ENCODE data around the gene PCDHB16.
"Not testable (repeated sequence)": the region's sequence is repeated elsewhere in the genome, so short reads cannot be mapped to it uniquely, and the experiment has no call there.

Gene PCDHB16

DNA sequence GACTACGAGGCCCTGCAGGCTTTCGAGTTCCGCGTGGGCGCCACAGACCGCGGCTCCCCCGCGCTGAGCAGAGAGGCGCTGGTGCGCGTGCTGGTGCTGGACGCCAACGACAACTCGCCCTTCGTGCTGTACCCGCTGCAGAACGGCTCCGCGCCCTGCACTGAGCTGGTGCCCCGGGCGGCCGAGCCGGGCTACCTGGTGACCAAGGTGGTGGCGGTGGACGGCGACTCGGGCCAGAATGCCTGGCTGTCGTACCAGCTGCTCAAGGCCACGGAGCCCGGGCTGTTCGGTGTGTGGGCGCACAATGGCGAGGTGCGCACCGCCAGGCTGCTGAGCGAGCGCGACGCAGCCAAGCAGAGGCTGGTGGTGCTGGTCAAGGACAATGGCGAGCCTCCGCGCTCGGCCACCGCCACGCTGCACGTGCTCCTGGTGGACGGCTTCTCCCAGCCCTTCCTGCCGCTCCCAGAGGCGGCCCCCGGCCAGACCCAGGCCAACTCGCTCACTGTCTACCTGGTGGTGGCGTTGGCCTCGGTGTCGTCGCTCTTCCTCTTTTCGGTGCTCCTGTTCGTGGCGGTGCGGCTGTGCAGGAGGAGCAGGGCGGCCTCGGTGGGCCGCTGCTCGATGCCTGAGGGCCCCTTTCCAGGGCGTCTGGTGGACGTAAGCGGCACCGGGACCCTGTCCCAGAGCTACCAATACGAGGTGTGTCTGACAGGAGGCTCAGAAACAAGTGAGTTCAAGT lies 2.1 kb downstream of the PCDHB16 start:
- DNase-seq = not testable (repeated sequence)

DNA sequence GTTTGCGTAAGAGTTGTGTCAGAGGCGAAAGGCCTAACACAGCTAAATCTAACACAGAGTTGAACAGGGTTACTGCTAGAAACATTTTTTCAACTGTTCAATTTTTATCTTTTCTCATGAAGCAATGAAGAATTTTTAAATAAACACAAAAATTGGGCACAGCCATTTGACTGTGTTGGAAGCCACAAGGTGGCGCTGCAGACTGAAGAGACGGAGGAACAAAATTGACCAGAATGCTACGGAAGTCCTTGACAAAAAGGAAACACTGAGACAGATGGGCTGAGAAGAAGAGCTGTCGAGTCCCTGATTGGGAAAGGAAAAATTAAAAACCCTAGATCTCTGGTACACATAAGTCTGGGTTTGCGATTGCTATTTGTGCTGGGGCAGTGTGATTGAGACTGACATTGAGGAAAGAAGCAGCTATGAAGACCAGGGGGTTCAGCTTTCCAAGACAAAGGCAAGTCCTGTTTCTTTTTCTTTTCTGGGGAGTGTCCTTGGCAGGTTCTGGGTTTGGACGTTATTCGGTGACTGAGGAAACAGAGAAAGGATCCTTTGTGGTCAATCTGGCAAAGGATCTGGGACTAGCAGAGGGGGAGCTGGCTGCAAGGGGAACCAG lies 4.8 kb downstream of the PCDHB16 start, which contains the start of gene PCDHB9:
Gene PCDHB9, plus strand, starts transcription at position 265 of the 616 bp plus-strand sequence. Its CDS starts 158 bp downstream, at position 423.
- DNase-seq = peak; percentile 25

DNA sequence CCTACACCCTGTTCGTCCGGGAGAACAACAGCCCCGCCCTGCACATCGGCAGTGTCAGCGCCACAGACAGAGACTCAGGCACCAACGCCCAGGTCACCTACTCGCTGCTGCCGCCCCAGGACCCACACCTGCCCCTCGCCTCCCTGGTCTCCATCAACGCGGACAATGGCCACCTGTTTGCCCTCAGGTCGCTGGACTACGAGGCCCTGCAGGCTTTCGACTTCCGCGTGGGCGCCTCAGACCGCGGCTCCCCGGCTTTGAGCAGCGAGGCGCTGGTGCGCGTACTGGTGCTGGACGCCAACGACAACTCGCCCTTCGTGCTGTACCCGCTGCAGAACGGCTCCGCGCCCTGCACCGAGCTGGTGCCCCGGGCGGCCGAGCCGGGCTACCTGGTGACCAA lies 6.5 kb downstream of the PCDHB16 start:
- DNase-seq = not testable (repeated sequence)

DNA sequence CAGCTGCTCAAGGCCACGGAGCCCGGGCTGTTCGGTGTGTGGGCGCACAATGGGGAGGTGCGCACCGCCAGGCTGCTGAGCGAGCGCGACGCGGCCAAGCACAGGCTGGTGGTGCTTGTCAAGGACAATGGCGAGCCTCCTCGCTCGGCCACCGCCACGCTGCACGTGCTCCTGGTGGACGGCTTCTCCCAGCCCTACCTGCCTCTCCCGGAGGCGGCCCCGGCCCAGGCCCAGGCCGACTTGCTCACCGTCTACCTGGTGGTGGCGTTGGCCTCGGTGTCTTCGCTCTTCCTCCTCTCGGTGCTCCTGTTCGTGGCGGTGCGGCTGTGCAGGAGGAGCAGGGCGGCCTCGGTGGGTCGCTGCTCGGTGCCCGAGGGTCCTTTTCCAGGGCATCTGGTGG lies 6.9 kb downstream of the PCDHB16 start:
- not testable (repeated sequence) for DNase-seq

DNA sequence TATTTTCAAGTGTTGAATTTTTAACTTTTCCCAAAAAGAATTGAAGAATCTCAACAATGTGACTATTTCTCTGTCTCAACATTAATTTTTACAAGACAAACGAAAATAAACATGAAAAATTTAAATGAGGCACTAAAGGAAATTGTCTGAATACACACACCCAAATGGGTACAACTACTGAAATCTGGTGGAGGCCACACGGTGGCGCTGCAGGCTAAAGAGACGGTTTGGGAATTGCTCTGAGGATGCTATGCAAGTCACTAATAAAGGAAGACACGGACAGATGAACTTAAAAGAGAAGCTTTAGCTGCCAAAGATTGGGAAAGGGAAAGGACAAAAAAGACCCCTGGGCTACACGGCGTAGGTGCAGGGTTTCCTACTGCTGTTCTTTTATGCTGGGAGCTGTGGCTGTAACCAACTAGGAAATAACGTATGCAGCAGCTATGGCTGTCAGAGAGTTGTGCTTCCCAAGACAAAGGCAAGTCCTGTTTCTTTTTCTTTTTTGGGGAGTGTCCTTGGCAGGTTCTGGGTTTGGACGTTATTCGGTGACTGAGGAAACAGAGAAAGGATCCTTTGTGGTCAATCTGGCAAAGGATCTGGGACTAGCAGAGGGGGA lies 10.0 kb downstream of the PCDHB16 start, which contains the start of gene PCDHB10:
Gene PCDHB10, plus strand, starts transcription at position 244 of the 616 bp plus-strand sequence. Its CDS starts 200 bp downstream, at position 444.
- peak; percentile 34 for DNase-seq

DNA sequence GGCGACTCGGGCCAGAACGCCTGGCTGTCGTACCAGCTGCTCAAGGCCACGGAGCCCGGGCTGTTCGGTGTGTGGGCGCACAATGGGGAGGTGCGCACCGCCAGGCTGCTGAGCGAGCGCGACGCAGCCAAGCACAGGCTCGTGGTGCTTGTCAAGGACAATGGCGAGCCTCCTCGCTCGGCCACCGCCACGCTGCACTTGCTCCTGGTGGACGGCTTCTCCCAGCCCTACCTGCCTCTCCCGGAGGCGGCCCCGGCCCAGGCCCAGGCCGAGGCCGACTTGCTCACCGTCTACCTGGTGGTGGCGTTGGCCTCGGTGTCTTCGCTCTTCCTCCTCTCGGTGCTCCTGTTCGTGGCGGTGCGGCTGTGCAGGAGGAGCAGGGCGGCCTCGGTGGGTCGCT lies 12.1 kb downstream of the PCDHB16 start:
- not testable (repeated sequence) for DNase-seq

DNA sequence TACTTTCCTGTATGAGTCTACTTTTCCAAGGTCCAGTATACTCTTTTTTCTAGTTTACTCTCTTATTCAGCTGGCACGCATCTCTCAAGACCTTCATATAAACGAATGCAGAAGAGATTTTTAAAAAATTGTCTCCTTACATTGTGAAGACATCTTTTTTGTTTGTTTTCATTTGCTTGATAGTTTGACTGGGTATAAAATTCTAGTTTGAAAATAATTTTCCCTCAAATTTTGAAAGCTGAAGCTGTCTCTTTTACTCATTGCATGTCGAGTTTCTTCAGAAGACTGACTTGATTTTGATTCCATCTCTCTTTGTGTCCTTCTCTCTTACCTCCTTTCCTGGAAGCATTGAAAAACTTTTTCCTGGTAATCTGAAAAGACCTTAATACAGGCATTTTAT lies 14.2 kb downstream of the PCDHB16 start:
- no peak for DNase-seq

DNA sequence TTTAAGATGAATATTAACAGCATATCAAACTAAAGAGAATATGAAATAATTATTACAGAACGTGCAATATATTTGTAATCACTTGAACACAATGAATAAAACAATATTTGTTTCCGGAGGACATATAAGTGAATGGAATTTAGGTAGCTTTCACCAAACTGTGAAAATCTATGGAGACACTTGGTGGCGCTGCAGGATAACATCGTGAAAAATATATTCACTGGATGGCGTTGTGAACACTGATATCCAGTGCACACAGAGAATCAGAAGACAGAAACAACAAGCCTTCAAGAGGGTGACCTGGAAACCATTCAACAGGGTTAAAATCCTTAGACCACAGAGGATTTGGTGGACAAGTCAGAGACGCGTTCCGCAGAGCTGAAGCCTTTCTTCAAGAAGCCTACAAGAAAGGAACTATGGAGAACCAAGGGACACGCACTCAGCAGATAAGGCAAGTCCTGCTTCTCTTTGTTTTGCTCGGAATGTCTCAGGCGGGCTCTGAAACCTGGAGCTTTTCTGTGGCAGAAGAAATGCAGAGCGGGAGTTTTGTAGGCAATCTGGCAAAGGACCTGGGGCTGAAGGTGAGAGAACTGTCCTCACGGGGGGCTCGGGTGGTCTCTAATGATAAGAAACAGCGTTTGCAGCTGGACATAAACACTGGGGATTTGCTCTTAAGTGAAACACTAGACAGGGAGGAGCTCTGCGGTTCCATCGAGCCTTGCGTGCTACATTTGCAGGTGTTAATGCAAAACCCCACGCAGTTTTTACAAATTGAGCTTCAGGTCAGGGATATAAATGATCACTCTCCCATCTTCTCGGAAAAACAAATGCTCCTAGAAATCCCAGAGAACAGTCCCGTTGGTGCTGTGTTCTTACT lies 17.4 kb downstream of the PCDHB16 start, which contains the start of gene PCDHB11:
Gene PCDHB11, plus strand, starts transcription at position 269 of the 877 bp plus-strand sequence. Its CDS starts 148 bp downstream, at position 417.
- DNase-seq = peak; percentile 19

DNA sequence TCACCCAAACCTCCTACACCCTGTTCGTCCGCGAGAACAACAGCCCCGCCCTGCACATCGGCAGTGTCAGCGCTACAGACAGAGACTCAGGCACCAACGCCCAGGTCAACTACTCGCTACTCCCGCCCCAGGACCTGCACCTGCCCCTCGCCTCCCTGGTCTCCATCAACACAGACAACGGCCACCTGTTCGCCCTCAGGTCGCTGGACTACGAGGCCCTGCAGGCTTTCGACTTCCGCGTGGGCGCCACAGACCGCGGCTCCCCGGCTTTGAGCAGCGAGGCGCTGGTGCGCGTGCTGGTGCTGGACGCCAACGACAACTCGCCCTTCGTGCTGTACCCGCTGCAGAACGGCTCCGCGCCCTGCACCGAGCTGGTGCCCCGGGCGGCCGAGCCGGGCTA lies 18.9 kb downstream of the PCDHB16 start:
- not testable (repeated sequence) for DNase-seq

DNA sequence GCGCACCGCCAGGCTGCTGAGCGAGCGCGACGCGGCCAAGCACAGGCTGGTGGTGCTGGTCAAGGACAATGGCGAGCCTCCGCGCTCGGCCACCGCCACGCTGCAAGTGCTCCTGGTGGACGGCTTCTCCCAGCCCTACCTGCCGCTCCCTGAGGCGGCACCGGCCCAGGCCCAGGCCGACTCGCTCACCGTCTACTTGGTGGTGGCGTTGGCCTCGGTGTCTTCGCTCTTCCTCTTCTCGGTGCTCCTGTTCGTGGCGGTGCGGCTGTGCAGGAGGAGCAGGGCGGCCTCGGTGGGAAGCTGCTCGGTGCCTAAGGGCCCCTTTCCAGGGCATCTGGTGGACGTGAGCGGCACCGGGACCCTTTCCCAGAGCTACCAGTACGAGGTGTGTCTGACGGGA lies 19.5 kb downstream of the PCDHB16 start:
- not testable (repeated sequence) for DNase-seq

DNA sequence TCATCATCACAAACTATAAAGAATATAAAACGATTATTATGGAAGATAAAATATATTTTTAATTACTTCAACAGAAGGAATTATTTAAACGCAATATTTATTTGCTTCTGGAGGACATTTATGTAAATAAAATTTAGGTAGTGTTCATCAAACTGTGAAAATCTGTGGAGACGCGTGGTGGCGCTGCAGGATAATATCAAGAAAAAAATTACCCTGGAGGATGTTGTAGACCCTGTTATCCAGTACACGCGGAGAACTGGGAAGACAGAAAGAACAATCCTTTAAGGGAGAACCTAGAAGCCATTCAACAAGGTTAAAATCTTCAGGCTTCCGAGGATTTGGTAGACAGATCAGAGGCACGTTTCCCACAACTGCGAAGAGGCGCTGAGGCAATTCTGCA lies 26.3 kb downstream of the PCDHB16 start, which contains the start of gene PCDHB12:
Gene PCDHB12, plus strand, starts transcription at position 242 of the 400 bp plus-strand sequence. CDS start 189 bp downstream, outside the sequence.
- DNase-seq = no peak

DNA sequence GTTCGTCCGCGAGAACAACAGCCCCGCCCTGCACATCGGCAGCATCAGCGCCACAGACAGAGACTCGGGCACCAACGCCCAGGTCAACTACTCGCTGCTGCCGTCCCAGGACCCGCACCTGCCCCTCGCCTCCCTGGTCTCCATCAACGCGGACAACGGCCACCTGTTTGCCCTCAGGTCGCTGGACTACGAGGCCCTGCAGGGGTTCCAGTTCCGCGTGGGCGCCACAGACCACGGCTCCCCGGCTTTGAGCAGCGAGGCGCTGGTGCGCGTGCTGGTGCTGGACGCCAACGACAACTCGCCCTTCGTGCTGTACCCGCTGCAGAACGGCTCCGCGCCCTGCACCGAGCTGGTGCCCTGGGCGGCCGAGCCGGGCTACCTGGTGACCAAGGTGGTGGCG lies 28.1 kb downstream of the PCDHB16 start:
- DNase-seq = not testable (repeated sequence)

DNA sequence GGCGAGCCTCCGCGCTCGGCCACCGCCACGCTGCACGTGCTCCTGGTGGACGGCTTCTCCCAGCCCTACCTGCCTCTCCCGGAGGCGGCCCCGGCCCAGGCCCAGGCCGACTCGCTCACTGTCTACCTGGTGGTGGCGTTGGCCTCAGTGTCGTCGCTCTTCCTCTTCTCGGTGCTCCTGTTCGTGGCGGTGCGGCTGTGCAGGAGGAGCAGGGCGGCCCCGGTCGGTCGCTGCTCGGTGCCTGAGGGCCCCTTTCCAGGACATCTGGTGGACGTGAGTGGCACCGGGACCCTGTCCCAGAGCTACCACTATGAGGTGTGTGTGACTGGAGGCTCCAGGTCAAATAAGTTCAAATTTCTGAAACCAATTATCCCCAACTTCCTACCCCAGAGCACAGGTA lies 28.7 kb downstream of the PCDHB16 start:
- DNase-seq = not testable (repeated sequence)

DNA sequence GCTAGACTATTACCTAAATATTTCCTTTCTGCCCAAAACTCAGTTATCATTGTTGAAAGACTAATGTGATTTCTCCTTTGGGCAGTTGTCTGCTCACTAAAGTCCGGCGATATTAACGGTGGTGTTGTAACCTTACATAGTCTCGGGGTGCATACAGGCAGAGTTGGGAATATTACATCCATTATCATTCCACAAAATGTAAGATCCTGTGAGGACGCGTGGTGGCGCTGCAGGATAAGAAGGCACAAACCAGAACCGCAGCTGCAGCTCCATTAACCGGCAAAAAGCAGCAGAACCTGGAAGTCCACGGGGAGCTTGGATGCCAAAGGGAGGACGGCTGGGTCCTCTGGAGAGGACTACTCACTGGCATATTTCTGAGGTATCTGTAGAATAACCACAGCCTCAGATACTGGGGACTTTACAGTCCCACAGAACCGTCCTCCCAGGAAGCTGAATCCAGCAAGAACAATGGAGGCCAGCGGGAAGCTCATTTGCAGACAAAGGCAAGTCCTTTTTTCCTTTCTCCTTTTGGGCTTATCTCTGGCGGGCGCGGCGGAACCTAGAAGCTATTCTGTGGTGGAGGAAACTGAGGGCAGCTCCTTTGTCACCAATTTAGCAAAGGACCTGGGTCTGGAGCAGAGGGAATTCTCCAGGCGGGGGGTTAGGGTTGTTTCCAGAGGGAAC lies 31.6 kb downstream of the PCDHB16 start, which contains the start of gene PCDHB13:
Gene PCDHB13, plus strand, starts transcription at position 264 of the 684 bp plus-strand sequence. Its CDS starts 205 bp downstream, at position 469.
- peak; percentile 15 for DNase-seq

DNA sequence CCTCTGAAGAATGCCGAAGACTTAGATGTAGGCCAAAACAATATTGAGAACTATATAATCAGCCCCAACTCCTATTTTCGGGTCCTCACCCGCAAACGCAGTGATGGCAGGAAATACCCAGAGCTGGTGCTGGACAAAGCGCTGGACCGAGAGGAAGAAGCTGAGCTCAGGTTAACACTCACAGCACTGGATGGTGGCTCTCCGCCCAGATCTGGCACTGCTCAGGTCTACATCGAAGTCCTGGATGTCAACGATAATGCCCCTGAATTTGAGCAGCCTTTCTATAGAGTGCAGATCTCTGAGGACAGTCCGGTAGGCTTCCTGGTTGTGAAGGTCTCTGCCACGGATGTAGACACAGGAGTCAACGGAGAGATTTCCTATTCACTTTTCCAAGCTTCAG lies 32.4 kb downstream of the PCDHB16 start:
- not testable (repeated sequence) for DNase-seq

DNA sequence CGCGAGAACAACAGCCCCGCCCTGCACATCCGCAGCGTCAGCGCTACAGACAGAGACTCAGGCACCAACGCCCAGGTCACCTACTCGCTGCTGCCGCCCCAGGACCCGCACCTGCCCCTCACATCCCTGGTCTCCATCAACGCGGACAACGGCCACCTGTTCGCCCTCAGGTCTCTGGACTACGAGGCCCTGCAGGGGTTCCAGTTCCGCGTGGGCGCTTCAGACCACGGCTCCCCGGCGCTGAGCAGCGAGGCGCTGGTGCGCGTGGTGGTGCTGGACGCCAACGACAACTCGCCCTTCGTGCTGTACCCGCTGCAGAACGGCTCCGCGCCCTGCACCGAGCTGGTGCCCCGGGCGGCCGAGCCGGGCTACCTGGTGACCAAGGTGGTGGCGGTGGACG lies 33.3 kb downstream of the PCDHB16 start:
- not testable (repeated sequence) for DNase-seq

DNA sequence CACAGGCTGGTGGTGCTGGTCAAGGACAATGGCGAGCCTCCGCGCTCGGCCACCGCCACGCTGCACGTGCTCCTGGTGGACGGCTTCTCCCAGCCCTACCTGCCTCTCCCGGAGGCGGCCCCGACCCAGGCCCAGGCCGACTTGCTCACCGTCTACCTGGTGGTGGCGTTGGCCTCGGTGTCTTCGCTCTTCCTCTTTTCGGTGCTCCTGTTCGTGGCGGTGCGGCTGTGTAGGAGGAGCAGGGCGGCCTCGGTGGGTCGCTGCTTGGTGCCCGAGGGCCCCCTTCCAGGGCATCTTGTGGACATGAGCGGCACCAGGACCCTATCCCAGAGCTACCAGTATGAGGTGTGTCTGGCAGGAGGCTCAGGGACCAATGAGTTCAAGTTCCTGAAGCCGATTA lies 33.8 kb downstream of the PCDHB16 start:
- not testable (repeated sequence) for DNase-seq

DNA sequence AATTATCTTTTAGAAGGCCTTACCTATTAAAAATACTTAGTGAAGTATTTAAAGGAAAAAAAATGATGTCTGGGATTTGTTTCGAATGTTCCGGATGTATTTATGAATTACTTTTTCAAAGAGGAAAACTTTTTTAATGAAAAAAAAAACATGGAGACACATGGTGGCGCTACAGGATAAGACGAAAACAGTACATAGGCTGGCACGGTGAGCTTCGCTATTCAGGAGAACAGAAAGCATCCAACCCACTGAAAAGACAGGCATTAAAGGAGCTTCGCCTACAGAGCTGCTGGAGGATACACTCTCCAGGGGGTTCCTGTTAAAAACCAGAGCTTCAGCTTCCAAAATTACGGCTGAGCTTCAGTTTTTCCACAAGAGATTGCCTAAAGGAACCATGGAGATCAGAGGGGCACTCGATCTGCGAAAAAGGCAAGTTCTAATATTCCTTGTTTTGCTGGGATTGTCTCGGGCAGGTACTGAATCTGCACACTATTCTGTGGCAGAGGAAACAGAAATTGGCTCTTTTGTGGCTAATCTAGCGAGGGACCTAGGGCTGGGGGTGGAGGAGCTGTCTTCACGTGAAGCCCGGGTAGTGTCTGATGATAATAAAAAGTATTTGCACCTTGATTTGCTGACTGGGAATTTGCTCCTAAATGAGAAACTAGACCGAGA lies 41.1 kb downstream of the PCDHB16 start, which contains the start of gene PCDHB14:
Gene PCDHB14, plus strand, starts transcription at position 232 of the 672 bp plus-strand sequence. Its CDS starts 163 bp downstream, at position 395.
- peak; percentile 33 for DNase-seq

DNA sequence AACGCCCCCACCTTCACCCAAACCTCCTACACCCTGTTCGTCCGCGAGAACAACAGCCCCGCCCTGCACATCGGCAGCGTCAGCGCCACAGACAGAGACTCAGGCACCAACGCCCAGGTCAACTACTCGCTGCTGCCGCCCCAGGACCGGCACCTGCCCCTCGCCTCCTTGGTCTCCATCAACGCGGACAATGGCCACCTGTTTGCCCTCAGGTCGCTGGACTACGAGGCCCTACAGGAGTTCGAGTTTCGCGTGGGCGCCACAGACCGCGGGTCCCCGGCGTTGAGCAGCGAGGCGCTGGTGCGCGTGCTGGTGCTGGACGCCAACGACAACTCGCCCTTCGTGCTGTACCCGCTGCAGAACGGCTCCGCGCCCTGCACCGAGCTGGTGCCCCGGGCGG lies 42.7 kb downstream of the PCDHB16 start:
- DNase-seq = not testable (repeated sequence)

DNA sequence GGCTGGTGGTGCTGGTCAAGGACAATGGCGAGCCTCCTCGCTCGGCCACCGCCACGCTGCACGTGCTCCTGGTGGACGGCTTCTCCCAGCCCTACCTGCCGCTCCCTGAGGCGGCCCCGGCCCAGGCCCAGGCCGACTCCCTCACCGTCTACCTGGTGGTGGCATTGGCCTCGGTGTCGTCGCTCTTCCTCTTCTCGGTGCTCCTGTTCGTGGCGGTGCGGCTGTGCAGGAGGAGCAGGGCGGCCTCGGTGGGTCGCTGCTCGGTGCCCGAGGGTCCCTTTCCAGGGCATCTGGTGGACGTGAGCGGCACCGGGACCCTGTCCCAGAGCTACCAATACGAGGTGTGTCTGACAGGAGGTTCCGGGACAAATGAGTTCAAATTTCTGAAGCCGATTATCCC lies 43.2 kb downstream of the PCDHB16 start:
- DNase-seq = not testable (repeated sequence)
